ENCODE results near the gene TMOD3.
A peak's percentile ranks its signal among the peaks of the same experiment; 100 is the strongest.
"Not testable (repeated sequence)": the region's sequence is repeated elsewhere in the genome, so short reads cannot be mapped to it uniquely, and the experiment has no call there.

The TMOD3 gene

DNA sequence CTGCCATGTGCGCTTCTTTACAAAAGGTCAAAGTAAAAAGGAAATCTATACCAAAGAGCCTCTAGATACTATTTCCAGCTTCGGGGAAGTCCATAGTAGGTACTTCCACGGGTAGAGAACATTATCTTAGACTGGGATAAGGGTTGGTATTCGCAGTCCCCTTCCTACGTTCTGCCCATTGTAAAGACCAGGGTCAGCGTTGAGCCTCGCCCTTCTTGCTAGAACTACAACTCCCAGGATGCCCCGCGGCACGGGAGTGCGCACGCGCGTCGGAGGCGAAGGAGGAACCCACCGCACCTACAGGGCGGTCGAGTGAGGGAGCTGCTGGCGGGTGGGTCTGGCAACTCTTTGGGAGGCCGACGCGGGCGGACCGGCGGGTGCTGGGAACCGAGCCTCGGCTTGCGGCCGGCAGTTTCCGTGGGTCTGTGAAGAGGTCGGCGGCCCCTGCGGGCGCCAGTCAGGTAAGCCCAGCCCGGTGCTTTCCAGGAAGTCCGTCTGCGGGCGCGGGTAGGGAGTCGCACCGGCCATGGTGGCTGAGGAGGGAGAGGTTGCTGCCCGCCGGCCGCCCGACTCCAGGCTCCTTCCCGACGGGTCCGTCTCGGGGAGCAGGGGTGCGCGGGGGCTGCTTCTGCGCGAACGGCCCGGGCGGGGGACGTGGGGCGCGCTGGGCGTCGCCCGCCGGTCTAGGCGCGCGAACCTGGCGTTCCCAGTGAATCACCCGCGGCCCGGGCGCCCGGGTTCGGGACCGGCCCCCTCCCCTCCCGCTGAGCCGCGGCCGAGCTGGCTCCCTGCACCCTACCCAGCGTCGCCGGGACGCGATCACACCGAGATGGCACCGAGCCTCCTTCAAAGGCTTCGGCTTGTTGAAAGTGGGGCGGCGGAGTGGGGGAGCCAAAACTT is at the start of gene TMOD3:
Gene TMOD3, plus strand, starts transcription at position 278 of the 900 bp plus-strand sequence. CDS start 33,232 bp downstream, outside the sequence.
- DNase-seq: peak; percentile 35

DNA sequence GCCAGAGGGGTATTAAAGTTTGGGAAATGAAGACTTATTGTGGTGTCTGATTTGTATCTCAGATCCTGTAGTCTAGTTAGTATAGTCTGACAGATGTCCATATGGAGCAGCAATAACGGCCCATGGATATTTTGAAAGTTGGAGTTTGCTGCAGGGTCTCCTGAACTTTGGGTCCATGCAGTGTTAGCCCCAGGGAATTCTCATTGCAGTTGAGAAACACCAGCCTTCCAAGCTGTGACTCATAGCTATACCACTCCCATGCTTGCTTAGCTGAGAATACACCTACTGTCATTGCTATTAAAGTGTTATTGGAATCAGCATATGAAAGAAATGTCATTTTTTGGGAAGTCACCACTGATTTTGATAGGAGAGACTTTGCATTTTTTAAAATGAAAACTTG is 48.8 kb upstream of the TMOD3 start:
- DNase-seq: no peak

DNA sequence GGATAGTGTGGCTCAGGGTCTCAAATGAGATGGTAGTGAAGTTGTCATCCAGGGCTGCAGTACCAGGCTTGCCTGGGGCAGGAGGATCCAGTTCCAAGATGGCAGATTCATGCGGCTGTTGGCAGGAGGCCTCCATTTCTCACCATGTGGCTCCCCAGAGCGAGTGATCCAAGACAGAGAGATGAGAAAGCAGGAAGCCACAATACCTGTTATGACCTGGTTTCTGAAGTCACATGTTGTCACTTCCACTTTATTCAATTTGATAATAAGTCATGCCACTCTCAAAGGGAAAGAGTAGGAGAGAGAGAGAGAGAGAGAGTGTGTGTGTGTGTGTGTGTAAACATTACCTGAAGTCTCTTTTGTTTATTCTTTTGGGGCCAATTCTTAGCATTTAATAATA is 47.9 kb upstream of the TMOD3 start:
- no peak for DNase-seq

DNA sequence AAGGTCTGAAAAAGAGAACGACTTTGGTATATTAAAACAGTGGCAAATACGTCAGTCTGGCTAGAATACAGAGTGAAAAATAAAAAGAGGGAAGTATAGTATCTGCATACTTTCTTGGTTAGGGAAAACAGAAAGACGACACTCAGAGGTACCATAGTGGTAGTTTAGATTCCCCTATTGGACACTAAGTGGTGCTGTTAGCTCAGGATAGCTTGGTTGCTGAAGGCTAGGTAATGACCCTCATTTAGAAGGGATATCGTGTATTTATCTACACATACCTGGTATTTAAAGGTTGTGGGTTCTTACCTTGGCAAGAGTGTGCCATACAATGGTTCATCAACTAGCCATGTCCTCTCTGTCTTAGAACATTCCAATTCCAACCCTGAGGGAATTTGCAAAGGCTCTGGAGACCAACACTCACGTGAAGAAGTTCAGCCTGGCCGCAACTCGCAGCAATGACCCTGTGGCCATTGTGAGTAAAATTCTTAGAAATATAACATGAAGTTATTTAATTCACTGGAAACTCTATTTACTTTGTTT is 47.0 kb upstream of the TMOD3 start:
- DNase-seq: no peak

DNA sequence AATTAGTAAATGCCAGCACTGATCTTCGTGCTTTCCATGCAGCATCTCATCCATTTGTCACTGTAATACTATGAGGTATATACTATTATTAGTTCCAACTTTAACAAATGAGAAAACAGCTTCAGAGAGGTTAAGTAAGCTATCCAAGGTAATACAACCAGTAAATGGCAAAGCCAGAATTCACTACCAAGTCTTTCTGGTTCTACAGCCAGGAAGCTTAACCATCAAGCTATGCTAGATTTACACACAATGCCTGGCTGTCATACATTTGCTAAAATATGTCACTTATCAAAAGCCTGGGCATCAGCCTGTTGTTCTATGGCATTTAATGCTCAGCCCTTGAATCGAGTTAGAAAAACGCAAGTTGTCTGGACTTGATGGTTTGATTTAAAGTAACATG is 45.5 kb upstream of the TMOD3 start:
- DNase-seq: no peak

DNA sequence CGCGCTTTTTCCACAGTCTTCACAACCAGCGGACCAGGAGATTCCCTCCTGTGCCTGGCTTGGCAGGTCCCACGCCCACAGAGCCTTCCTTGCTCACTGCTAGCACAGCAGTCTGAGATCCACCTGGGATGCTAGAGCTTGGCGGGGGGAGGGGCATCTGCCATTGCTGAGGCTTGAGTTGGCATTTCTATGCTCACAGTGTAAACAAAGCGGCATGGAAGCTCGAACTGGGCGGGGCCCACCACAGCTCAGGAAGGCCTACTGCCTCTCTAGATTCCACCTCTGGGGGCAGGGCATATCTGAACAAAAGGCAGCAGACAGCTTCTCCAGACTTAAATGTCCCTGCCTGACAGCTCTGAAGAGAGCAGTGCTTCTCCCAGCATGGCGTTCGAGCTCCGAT is 42.3 kb upstream of the TMOD3 start:
- not testable (repeated sequence) for DNase-seq

DNA sequence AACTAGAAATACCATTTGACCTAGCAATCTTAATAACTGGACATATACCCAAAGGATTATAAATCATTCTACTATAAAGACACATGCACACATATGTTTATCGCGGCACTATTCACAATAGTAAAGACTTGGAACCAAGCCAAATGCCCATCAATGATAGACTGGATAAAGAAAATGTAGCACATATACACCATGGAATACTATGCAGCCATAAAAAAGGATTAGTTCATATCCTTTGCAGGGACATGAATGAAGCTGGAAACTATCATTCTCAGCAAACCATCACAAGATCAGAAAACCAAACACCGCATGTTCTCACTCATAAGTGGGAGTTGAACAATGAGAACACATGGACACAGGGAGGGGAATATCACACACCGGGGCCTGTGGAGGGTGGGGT is 37.0 kb upstream of the TMOD3 start:
- DNase-seq: not testable (repeated sequence)

DNA sequence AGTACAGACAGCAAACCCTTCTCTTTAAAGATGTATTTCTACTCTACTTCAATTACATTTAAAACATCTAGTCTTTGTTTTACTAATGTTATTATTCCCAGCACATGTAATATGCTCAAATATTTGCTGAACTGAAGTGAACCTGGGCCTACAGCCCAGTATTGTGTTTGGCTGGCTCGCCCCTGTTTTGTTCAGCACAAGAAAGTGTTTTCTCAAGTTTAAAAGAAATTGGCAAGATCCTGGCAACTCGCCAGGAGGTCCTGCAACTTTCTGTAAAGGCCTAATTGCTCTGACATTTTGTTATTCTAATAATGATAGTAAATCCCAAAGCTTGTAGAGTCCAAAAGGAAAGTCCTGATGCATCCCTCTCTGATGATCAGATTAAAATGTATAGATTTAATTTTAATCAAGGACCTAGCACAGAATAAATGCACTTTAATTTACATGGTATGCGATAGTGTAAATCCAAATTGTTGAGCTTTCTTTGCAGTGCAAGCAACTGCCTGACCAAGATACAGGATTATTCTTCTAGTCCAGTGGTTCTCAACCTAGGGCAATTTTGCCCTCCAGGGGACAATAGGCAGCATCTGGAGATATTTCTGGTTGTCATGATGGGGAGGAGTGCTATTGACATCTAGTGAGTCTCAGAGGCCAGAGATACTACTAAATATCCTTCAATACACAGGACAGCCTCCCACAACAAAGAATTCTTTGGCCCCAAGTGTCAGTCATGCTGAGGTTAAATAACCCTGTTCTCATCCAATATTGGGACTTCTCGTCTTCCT is 35.7 kb upstream of the TMOD3 start:
- DNase-seq: no peak

DNA sequence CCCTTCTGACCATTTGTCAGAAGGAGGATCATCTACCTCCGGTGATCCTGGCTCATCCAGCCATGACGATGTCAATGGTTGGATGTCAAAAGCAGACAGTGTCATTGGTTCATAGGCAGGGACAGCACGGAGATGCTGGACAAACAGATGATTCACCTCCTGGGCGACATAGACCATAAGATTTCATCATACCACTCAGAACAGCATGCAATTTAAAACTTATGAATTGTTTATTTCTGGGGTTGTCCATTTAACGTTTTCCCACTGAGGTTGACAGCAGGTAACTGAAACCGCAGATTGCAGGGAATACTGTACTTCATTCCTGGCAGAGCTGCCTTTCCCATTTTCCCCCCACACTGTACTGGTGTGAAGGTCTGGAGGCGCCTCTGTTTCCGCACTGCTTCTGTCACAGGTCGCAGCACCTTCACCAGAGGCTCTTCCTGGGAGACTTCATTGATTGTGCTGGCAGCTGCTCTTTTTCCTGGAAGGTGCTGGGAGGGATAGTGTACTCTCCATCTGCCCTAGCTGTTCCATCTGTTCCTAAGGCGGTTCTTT is 32.5 kb upstream of the TMOD3 start:
- no peak for DNase-seq

DNA sequence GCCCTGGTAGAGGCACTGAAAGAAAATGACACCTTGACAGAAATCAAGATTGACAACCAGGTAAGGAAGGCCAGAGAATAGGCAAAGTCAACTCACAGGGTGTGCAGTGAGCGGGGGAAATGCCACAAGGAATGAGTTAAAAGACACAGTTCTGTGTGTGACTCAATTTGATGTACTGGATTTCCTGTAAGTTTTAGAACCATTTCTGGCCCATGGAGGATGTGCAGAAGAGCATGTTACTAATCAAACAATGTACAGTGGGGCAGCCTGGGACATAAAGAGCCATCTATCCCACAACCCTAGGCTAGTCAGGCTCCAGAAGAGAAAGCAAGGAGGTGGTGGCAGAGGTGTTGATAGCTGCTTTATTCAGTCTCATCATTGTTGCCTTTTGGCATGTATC is 31.2 kb upstream of the TMOD3 start:
- DNase-seq: no peak

DNA sequence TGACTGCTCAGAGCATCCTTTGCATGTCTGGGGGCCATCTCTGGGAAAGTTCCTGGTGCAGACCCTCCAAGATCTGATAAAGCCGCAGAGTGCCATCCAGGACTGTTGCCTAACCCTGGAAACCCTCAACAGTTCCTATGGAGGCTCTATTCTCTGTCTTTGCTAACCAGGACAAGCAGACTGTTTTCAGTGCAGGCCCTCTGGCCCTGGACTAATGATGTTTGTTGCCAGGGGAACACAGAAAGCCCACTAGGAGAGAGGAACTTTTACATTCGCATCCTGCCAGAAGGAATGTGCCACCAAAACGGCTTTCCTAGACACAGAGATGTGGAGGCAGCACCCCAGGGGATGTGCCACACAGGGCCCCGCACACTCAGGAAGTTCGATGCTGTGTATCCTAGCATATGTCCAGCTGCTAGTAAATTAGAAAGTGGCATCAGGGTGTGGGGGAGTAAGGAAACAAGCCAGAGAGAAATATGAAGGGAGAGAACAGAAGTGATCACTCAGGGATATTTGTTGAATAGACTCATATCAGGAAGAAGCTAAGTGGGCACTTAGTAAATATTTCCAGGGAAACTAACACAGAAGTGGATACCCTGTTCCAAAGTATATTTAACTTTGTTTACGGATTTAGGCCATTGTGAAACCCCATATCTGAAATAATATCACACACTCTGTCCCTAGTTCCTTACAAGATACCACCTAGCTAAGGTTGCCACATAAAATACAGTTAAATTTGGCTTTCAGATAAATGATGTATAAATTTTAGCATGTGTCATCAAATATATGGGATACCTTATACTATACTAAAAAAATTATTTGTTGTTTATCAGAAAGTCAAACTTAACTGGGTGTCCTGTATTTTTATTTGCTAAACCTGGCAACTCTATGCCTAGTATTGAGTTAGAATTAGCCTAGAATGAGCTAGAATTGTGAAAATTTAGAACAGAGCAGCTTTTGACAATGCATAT is 29.9 kb upstream of the TMOD3 start:
- no peak for DNase-seq

DNA sequence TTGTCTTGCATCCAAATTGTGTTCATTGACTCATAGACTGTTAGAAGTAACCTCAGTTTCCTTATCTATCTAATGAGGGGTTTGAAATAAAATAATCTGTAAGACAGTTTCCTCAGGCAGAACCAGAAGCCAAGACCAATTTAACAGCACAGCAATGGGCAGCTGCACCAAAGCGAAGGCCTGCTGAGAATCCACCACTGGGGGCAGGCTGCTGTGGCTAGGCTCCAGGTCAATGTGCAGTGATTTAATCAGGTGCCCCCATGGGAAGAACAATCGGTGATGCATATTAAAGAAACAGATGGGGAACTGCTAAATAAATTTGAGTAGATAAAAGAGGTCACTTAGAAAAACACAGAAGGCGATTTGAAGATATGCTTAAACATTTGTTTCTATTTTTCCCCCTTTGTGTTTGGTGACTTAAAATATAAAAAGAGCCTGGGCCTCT is 28.0 kb upstream of the TMOD3 start:
- no peak for DNase-seq

DNA sequence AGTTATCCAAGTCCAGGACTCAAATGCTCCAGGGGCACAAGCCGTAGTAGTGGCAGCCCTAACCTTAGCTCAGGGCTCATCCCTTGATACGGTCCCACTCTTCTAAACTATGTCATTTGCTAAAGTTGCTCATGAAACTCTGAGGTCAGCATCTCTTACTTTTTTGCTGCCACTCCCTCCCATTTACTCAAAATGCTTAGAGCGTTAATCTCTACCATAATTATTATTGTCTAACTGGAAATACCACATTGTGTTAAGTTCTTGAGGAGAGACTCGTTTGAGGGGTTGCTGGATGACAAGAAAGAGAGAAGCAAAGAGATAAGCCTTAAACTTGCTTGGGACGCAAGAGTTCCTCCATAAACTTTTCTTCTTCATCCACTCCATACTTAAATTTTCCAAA is 26.9 kb upstream of the TMOD3 start:
- no peak for DNase-seq

DNA sequence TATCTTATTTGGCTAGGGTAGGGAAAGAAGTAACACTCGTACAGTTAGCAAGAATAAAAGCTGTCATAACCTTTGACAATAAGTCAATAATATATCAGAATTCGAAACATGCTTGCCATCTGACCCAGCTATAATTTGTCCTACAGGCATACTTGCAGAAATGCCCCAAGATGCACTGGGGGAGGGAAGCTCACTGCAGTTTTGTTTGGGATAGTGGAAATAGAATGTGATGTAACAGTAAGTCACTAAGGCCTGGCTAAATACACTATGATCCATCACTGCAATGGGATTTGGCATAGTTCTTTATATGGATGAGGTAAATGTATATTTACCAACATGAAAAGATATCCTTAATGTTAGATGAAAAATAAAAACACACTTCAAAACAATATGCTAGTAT is 25.5 kb upstream of the TMOD3 start:
- DNase-seq: no peak

DNA sequence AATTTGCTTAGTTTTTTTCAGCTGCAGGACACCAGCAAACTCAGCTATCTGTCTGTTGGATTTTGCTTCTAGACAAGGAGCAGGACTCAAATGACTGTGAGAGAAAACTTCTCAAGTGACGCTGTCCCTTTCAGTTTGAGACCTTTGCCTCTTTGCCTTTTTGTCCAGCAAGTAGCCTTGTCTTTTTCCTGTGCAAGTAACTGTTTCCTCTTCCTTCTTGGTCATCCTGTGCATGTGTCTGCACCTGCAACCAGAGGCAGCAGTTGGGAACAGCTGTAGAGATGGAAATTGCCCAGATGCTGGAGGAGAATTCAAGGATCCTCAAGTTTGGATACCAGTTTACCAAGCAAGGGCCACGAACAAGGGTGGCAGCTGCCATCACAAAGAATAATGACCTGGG is 23.3 kb upstream of the TMOD3 start:
- DNase-seq: no peak

DNA sequence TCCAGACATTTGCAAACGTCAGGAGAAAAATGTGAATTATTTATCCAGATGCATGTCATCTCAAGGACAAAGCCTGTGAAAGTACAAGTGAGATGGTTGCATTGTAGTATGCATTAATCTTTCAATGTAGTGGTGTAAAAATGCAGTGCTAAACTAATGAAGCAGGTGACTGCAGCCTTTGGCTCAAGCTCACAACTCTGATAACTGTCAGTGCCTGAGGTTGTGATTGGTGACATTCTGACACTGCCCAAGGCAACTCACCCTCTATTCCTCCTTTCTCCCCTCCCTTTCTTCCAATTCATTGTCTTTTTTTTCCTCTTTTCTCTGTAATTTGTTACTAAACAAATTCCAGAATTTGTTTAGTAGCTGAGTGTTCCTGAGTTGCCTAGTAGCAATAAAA is 20.0 kb upstream of the TMOD3 start:
- DNase-seq: no peak

DNA sequence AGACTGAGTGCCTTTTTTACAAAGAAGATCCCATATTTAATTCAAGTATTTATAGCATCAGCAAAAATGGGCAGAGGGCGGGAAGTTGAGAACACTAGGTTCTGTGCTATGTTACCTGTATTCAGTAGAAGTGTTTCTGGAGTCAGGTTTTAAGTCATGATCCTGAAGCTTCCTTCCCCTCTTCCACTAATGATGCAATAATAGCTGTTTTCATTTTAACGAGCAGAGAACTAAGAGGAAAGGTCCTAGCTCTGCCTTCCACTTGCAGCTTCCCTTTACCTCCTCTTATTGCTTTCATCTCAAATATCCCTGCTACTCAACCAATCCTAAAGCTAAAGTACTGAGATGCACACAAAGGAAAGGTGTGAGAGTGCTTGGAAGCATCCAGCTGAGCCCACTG is 16.9 kb upstream of the TMOD3 start:
- DNase-seq: no peak

DNA sequence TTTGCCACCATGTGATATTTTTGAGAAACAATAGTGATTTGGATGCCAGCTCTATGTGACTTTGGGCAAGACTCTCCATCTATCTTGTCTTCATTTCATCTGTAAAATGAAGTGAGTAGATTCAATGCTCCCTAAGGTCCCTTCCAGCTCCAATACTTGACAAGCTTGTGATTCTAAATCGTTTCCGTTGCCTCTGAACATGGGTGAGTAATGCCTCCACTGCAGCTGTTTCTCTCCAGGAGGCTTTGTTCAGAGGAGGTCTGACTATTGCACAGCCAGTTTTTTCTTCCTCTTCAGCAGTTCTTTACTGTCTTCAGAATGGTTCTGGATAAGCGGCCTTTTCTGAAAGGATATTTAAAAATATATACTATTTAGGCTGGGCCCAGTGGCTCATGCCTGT is 14.8 kb upstream of the TMOD3 start:
- no peak for DNase-seq

DNA sequence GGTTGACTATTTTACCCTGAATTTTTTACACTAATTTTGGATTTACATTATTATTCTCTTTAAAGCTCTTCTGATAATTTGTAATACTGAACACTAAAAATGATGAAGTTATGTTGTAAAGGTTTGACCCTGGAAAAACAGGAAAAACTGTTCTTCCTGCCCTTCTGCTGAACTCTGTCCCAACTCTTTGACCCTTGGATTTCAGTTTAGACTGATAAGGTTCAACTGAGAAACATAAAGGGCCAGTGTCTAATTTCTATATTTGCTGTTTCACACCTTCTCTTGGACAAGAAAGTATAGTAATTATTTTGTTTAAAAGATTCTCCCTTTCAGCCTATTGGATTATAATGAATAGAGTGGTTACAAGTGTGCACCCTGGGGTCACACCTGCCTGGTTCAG is 12.8 kb upstream of the TMOD3 start:
- DNase-seq: no peak

DNA sequence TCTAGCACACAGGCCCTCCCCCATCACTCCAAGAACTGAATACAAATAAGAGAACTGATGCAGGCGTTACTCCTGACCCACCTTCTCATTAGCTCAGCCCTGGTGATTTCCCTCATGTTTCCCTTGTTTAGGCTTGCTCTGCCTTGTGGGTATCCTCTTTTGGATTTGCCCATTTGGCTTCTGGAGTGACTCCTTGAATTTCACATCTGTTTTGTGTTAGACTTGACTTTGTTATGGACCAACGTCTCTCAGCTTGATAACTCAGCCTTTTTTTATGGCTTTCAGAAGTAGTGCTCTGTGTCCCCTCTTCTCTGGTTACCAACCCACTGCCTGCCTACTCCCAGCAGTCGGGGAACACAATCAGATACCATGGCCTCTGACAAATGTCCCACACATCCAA is 11.3 kb upstream of the TMOD3 start:
- no peak for DNase-seq

DNA sequence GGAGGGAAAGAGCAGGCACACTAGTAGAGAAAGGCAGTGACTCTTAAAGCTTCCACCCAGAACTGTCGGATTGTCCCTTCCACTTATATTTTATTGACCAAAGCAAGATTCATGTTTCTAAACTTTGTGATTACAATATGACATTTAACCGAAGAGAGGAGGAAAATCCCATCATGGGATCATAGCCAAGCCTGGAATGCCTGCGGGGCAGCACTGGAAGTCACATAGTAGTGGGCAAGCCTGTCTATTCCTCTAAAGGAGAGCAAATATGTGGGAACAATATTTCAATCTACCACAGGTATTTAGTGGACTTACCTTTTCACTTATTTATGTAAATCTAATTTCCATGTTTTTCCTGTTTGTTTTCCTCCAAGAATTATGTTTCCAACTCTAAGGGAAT is 3.8 kb upstream of the TMOD3 start:
- DNase-seq: no peak

DNA sequence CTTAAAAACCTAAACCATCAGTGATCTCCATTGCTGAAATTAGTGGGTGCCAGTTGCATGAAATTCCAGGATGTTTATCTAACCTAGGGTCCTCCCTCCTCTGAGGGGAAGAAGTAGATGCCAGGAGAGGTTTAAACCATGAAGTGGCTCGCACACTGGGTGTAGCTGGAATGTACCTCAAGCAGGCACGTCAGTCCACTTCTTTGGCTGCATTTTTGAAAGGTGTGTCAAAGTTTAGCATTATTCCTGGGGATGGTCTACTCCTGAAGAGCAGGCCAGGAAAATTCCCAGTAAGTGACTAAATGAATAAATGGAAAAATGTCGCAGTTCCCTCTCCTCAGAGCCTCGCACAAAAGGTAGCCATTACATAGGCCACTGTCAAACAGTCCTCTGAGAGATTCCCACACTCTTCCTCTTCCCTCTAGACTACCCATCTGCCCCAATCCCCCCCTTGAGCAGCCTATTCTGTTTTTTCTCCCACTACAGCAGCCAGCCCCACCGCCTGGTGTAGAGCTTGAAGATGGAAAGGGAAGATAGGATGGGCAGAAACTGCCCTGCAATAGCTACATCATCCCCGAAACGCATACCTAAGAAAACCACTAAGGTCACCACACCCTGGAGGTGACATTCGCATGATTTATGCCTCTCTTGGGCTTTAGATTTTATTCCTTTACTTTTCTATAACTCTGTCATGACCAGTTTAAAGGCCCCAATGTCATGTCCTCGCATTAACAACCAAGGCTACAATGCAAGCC is 655 bp upstream of the TMOD3 start:
- DNase-seq: no peak

All from DMS79 (cell line).